ENCODE results near the gene ROPN1L.

ROPN1L gene

GRCh38 chr5:10424124-10424731, 17.5 kb upstream of the ROPN1L start:
- no peak for FAIRE-seq

GRCh38 chr5:10427201-10427600, 14.5 kb upstream of the ROPN1L start:
- no peak for TF ChIP-seq POLR2AphosphoS5 (IDR thresholded peaks at IDR 0.05; ENCODE audit: low read depth, low read length)
- TF ChIP-seq SPI1 (IDR thresholded peaks at IDR 0.05; ENCODE audit: low read depth, low read length) = no peak
- TF ChIP-seq POLR2A (IDR thresholded peaks at IDR 0.05; ENCODE audit: low read depth, low read length) = no peak
- no peak for TF ChIP-seq POU2F2 (IDR thresholded peaks at IDR 0.05; ENCODE audit: low read depth, low read length)
- TF ChIP-seq TAF1 (IDR thresholded peaks at IDR 0.05; ENCODE audit: low read depth, low read length) = no peak
- TF ChIP-seq PAX5 (IDR thresholded peaks at IDR 0.05; ENCODE audit: insufficient read depth, low read length, severe bottlenecking) = no peak
- no peak for FAIRE-seq
- DNase-seq (ENCODE audit: insufficient read length, low spot score) = no peak

More at GRCh38 chr5:10424124-10424731, 17.5 kb upstream of the ROPN1L start:
- no peak for TF ChIP-seq POLR2A (IDR thresholded peaks at IDR 0.05; ENCODE audit: low read depth, low read length)
- TF ChIP-seq SPI1 (IDR thresholded peaks at IDR 0.05; ENCODE audit: low read depth, low read length) = no peak
- TF ChIP-seq PAX5 (IDR thresholded peaks at IDR 0.05; ENCODE audit: insufficient read depth, low read length, severe bottlenecking) = no peak
- no peak for TF ChIP-seq POU2F2 (IDR thresholded peaks at IDR 0.05; ENCODE audit: low read depth, low read length)
- no peak for TF ChIP-seq POLR2AphosphoS5 (IDR thresholded peaks at IDR 0.05; ENCODE audit: low read depth, low read length)
- no peak for TF ChIP-seq TAF1 (IDR thresholded peaks at IDR 0.05; ENCODE audit: low read depth, low read length)
- no peak for DNase-seq (ENCODE audit: insufficient read length, low spot score)

GRCh38 chr5:10427978-10428377, 13.7 kb upstream of the ROPN1L start:
- no peak for DNase-seq (ENCODE audit: insufficient read length, low spot score)
- TF ChIP-seq POU2F2 (IDR thresholded peaks at IDR 0.05; ENCODE audit: low read depth, low read length) (no peak), TAF1 (IDR thresholded peaks at IDR 0.05; ENCODE audit: low read depth, low read length) (no peak)
- FAIRE-seq = no peak

GRCh38 chr5:10431415-10431814, 10.3 kb upstream of the ROPN1L start:
- FAIRE-seq (no peak), DNase-seq (ENCODE audit: insufficient read length, low spot score) (no peak)
- TF ChIP-seq POLR2AphosphoS5 (IDR thresholded peaks at IDR 0.05; ENCODE audit: low read depth, low read length) = 0 out of 2 replicates have a peak, but pooled peaks have one; percentile 28
- no peak for TF ChIP-seq SPI1 (IDR thresholded peaks at IDR 0.05; ENCODE audit: low read depth, low read length)
- TF ChIP-seq POU2F2 (IDR thresholded peaks at IDR 0.05; ENCODE audit: low read depth, low read length) = no peak

GRCh38 chr5:10432059-10433008, 9.3 kb upstream of the ROPN1L start:
- TF ChIP-seq POU2F2 (IDR thresholded peaks at IDR 0.05; ENCODE audit: low read depth, low read length) (no peak), TAF1 (IDR thresholded peaks at IDR 0.05; ENCODE audit: low read depth, low read length) (no peak), PAX5 (IDR thresholded peaks at IDR 0.05; ENCODE audit: insufficient read depth, low read length, severe bottlenecking) (no peak), POLR2A (IDR thresholded peaks at IDR 0.05; ENCODE audit: low read depth, low read length) (no peak), SPI1 (IDR thresholded peaks at IDR 0.05; ENCODE audit: low read depth, low read length) (no peak), POLR2AphosphoS5 (IDR thresholded peaks at IDR 0.05; ENCODE audit: low read depth, low read length) (no peak)
- no peak for FAIRE-seq
- no peak for DNase-seq (ENCODE audit: insufficient read length, low spot score)

DNA sequence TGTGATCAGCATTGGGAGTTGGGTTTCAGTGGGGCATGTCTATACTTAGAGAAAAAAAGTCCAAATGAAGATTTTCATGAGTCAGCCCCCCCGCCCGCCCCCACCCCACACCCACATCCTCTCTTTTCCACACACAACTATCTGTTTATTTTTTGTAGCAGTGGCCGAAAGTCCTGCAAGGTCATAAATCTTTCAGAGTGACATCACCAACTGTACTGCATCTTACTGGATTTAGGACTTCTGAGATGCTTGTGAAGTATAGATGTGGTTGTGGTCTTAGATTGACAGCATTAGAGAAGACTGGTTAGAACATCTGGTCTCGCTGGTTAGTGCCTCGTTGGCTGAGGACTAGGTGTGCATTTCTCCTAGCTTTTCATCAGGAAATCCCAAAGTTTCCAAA, 7.3 kb upstream of the ROPN1L start:
- FAIRE-seq (no peak), DNase-seq (ENCODE audit: insufficient read length, low spot score) (no peak)
- no peak for TF ChIP-seq SPI1 (IDR thresholded peaks at IDR 0.05; ENCODE audit: low read depth, low read length)

- FAIRE-seq (no peak), DNase-seq (ENCODE audit: insufficient read length, low spot score) (no peak)
- no peak for TF ChIP-seq SPI1 (IDR thresholded peaks at IDR 0.05; ENCODE audit: low read depth, low read length)
- TF ChIP-seq POU2F2 (IDR thresholded peaks at IDR 0.05; ENCODE audit: low read depth, low read length) = no peak
- TF ChIP-seq POLR2A (IDR thresholded peaks at IDR 0.05; ENCODE audit: low read depth, low read length) = no peak
- TF ChIP-seq PAX5 (IDR thresholded peaks at IDR 0.05; ENCODE audit: insufficient read depth, low read length, severe bottlenecking) = no peak
- no peak for TF ChIP-seq TAF1 (IDR thresholded peaks at IDR 0.05; ENCODE audit: low read depth, low read length)
- TF ChIP-seq POLR2AphosphoS5 (IDR thresholded peaks at IDR 0.05; ENCODE audit: low read depth, low read length) = no peak
Observed at GRCh38 chr5:10438301-10438700, 3.4 kb upstream of the ROPN1L start.

GRCh38 chr5:10439692-10440091, 2.0 kb upstream of the ROPN1L start:
- FAIRE-seq = no peak
- TF ChIP-seq PAX5 (IDR thresholded peaks at IDR 0.05; ENCODE audit: insufficient read depth, low read length, severe bottlenecking) (no peak), POLR2AphosphoS5 (IDR thresholded peaks at IDR 0.05; ENCODE audit: low read depth, low read length) (no peak; the same call in 1 of the 2 replicates), POLR2A (IDR thresholded peaks at IDR 0.05; ENCODE audit: low read depth, low read length) (no peak), POU2F2 (IDR thresholded peaks at IDR 0.05; ENCODE audit: low read depth, low read length) (no peak)
- no peak for DNase-seq (ENCODE audit: insufficient read length, low spot score)

GRCh38 chr5:10440367-10440990, 1.2 kb upstream of the ROPN1L start:
- DNase-seq (ENCODE audit: insufficient read length, low spot score) (no peak), FAIRE-seq (no peak)
- TF ChIP-seq POLR2AphosphoS5 (IDR thresholded peaks at IDR 0.05; ENCODE audit: low read depth, low read length) = no peak
- no peak for TF ChIP-seq POLR2A (IDR thresholded peaks at IDR 0.05; ENCODE audit: low read depth, low read length)
- no peak for TF ChIP-seq SPI1 (IDR thresholded peaks at IDR 0.05; ENCODE audit: low read depth, low read length)
- TF ChIP-seq PAX5 (IDR thresholded peaks at IDR 0.05; ENCODE audit: insufficient read depth, low read length, severe bottlenecking) = no peak
- TF ChIP-seq TAF1 (IDR thresholded peaks at IDR 0.05; ENCODE audit: low read depth, low read length) = no peak
- no peak for TF ChIP-seq POU2F2 (IDR thresholded peaks at IDR 0.05; ENCODE audit: low read depth, low read length)
